ENCODE measurements around the gene GALNTL6. TPM values are rescaled to one million over a fixed set of nuclear protein-coding genes. Genes with fewer than 3 reads are reported as not detected.
A peak's percentile ranks its signal among the peaks of the same experiment; 100 is the strongest.

GALNTL6 gene
- total RNA-seq, 1 experiment from 2014 or later: not detected

DNA sequence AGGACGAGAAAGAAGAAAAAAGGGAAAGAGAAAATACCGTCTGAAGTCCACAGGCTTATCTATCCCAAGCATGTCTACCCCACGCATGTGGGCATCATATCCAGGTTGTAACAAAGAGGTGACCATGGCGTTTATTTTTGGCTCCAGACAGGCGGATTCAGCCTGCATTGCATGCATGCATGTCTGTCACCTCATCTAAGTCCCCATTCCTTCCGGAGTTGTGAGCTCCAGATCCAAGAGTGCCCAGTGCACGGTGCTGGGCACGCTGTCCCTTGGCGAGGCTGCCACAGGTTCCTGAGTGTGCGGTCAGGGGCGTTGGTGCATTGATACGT, 905 bp upstream of the GALNTL6 start:
- Histone ChIP-seq H3T11ph (ENCODE audit: low read length) (no peak overlapping the region), H3K23ac (ENCODE audit: insufficient read length, low read depth, low read length) (no peak overlapping the region), H3K56ac (ENCODE audit: insufficient read length, low read depth, low read length) (no peak overlapping the region), H2BK5ac (ENCODE audit: insufficient read length, low read length) (no peak overlapping the region), H4K8ac (replicated peaks; ENCODE audit: insufficient read length, low read depth, low read length) (no peak overlapping the region), H2AK5ac (ENCODE audit: insufficient read length, low read length) (no peak overlapping the region), H3K18ac (ENCODE audit: insufficient read length, low read depth, low read length) (no peak overlapping the region), H3K14ac (ENCODE audit: insufficient read depth, low read length) (no peak overlapping the region), H3K4me2 (ENCODE audit: insufficient read depth, insufficient read length, low read length) (peak overlapping the region; percentile 96), H4K91ac (ENCODE audit: insufficient read length, low read depth, low read length) (no peak overlapping the region), H2BK15ac (ENCODE audit: low read depth, low read length) (no peak overlapping the region), H3K4me1 (ENCODE audit: insufficient read depth, low read length) (no peaks in the 10 kb centered on the region), H2BK12ac (ENCODE audit: insufficient read length, low read depth, low read length) (no peak overlapping the region), H3K9me3 (ENCODE audit: control insufficient read depth, low read depth, low read length) (no peaks in the 10 kb centered on the region), H3K79me1 (ENCODE audit: insufficient read depth, low read depth, low read length, poor library complexity, severe bottlenecking) (no peaks in the 10 kb centered on the region), H2AFZ (ENCODE audit: low read length) (peak overlapping the region; percentile 9), H3K23me2 (ENCODE audit: insufficient read length, low read depth, low read length, poor library complexity, severe bottlenecking) (peaks cover 14% of the 10 kb centered on the region), H4K20me1 (ENCODE audit: control insufficient read depth, insufficient read depth, insufficient read length) (no peaks in the 10 kb centered on the region), H4K5ac (ENCODE audit: insufficient read length, low read depth, low read length) (no peak overlapping the region), H3K9ac (ENCODE audit: extremely low read depth, insufficient read length, low read length) (peak overlapping the region; percentile 55), H2BK20ac (ENCODE audit: low read depth, low read length, poor library complexity, severe bottlenecking) (no peak overlapping the region), H3K27me3 (ENCODE audit: insufficient read depth, low read length) (peaks cover 30% of the 10 kb centered on the region; the same call in 1 of the 2 replicates), H3K27ac (ENCODE audit: insufficient read length, low read depth, low read length) (no peak overlapping the region), H2BK120ac (ENCODE audit: low read depth, low read length, poor library complexity, severe bottlenecking) (no peak overlapping the region), H3K79me2 (ENCODE audit: insufficient read depth, low read length) (no peaks in the 10 kb centered on the region), H3K4ac (ENCODE audit: low read depth, low read length) (no peak overlapping the region)
- peaks cover 59% of the 10 kb centered on the region for H3K27me3 Mint-ChIP-seq (ENCODE audit: low read depth)
- H3K4me1 Mint-ChIP-seq: peaks cover 16 to 18% of the 10 kb centered on the region in 2 experiments
- no peaks in the 10 kb centered on the region; a peak in 1 of 5 replicates for H3K9me3 Mint-ChIP-seq
- peak overlapping the region; percentile 79 to 90 for H3K4me3 Mint-ChIP-seq
- WGBS (ENCODE audit: extremely low coverage, insufficient read length, low lambda C conversion rate): no CpG with 5 or more reads among the region's 12 CpGs
- no peak overlapping the region for H3K27ac Mint-ChIP-seq
- no peaks in the 10 kb centered on the region; a peak in 2 of 7 replicates for H3K36me3 Mint-ChIP-seq (ENCODE audit: insufficient read depth in 1 of 3, low read depth in 3 of 3)
- TF ChIP-seq, protein P1, sequence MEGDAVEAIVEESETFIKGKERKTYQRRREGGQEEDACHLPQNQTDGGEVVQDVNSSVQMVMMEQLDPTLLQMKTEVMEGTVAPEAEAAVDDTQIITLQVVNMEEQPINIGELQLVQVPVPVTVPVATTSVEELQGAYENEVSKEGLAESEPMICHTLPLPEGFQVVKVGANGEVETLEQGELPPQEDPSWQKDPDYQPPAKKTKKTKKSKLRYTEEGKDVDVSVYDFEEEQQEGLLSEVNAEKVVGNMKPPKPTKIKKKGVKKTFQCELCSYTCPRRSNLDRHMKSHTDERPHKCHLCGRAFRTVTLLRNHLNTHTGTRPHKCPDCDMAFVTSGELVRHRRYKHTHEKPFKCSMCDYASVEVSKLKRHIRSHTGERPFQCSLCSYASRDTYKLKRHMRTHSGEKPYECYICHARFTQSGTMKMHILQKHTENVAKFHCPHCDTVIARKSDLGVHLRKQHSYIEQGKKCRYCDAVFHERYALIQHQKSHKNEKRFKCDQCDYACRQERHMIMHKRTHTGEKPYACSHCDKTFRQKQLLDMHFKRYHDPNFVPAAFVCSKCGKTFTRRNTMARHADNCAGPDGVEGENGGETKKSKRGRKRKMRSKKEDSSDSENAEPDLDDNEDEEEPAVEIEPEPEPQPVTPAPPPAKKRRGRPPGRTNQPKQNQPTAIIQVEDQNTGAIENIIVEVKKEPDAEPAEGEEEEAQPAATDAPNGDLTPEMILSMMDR (conservative IDR thresholded peaks at IDR 0.05): no peak
- DNase-seq: no peak
